Measurements from ENCODE around the gene INAVA. TPM values are rescaled to one million over a fixed set of nuclear protein-coding genes. Genes with fewer than 3 reads are reported as not detected.
A peak's percentile ranks its signal among the peaks of the same experiment; 100 is the strongest.

INAVA gene
- total and polyA plus RNA-seq, 2 of the 13 experiments (the other 11 are each of a cell fraction or from before 2014, with no cell fraction given) = 6.0 to 13.5 TPM

DNA sequence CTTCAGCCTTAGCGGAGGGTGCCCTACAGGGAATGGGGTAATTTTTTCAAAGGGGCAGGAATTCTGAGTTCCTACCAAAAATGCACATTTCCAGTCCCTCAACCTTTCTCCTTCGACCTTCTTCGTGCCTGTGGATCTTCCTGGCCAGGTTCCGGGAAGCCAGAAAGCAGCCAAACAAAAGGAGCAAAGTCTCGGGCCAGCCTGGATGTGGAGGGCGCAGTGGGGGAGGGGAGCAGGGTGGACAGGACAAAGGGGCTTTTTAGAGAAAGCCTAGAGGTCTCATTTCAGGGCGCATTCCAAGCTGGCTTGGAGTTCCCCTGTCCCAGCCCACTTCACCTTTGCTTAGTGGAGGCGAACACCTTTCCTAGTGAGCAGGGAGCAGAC is 2.9 kb upstream of the INAVA start (continued):
- no peak for TF ChIP-seq DBP (CRISPR knock-in tag; IDR thresholded peaks at IDR 0.05; ENCODE audit: not compliant biosample characterization)
- no peak for TF ChIP-seq KLF13 (CRISPR knock-in tag; IDR thresholded peaks at IDR 0.05)
- TF ChIP-seq ZNF260 (CRISPR knock-in tag; IDR thresholded peaks at IDR 0.05; ENCODE audit: borderline replicate concordance, low read depth) = no peak
- TF ChIP-seq HHEX (CRISPR knock-in tag; IDR thresholded peaks at IDR 0.05) = no peak
- TF ChIP-seq ZNF776 (CRISPR knock-in tag; IDR thresholded peaks at IDR 0.05) = no peak
- TF ChIP-seq, protein P1, sequence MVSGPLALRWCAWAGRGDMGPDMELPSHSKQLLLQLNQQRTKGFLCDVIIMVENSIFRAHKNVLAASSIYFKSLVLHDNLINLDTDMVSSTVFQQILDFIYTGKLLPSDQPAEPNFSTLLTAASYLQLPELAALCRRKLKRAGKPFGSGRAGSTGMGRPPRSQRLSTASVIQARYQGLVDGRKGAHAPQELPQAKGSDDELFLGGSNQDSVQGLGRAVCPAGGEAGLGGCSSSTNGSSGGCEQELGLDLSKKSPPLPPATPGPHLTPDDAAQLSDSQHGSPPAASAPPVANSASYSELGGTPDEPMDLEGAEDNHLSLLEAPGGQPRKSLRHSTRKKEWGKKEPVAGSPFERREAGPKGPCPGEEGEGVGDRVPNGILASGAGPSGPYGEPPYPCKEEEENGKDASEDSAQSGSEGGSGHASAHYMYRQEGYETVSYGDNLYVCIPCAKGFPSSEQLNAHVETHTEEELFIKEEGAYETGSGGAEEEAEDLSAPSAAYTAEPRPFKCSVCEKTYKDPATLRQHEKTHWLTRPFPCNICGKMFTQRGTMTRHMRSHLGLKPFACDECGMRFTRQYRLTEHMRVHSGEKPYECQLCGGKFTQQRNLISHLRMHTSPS (CRISPR knock-in tag; IDR thresholded peaks at IDR 0.05; ENCODE audit: low read depth) = no peak
- TF ChIP-seq ZNF598 (CRISPR knock-in tag; IDR thresholded peaks at IDR 0.05; ENCODE audit: borderline replicate concordance) = no peak
- TF ChIP-seq, protein P2, sequence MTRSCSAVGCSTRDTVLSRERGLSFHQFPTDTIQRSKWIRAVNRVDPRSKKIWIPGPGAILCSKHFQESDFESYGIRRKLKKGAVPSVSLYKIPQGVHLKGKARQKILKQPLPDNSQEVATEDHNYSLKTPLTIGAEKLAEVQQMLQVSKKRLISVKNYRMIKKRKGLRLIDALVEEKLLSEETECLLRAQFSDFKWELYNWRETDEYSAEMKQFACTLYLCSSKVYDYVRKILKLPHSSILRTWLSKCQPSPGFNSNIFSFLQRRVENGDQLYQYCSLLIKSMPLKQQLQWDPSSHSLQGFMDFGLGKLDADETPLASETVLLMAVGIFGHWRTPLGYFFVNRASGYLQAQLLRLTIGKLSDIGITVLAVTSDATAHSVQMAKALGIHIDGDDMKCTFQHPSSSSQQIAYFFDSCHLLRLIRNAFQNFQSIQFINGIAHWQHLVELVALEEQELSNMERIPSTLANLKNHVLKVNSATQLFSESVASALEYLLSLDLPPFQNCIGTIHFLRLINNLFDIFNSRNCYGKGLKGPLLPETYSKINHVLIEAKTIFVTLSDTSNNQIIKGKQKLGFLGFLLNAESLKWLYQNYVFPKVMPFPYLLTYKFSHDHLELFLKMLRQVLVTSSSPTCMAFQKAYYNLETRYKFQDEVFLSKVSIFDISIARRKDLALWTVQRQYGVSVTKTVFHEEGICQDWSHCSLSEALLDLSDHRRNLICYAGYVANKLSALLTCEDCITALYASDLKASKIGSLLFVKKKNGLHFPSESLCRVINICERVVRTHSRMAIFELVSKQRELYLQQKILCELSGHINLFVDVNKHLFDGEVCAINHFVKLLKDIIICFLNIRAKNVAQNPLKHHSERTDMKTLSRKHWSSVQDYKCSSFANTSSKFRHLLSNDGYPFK (CRISPR knock-in tag; IDR thresholded peaks at IDR 0.05; ENCODE audit: borderline replicate concordance) = no peak
- TF ChIP-seq, protein P3, sequence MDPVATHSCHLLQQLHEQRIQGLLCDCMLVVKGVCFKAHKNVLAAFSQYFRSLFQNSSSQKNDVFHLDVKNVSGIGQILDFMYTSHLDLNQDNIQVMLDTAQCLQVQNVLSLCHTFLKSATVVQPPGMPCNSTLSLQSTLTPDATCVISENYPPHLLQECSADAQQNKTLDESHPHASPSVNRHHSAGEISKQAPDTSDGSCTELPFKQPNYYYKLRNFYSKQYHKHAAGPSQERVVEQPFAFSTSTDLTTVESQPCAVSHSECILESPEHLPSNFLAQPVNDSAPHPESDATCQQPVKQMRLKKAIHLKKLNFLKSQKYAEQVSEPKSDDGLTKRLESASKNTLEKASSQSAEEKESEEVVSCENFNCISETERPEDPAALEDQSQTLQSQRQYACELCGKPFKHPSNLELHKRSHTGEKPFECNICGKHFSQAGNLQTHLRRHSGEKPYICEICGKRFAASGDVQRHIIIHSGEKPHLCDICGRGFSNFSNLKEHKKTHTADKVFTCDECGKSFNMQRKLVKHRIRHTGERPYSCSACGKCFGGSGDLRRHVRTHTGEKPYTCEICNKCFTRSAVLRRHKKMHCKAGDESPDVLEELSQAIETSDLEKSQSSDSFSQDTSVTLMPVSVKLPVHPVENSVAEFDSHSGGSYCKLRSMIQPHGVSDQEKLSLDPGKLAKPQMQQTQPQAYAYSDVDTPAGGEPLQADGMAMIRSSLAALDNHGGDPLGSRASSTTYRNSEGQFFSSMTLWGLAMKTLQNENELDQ (CRISPR knock-in tag; IDR thresholded peaks at IDR 0.05; ENCODE audit: borderline replicate concordance) = no peak
- peak; percentile 50; the same call in 1 of the 2 replicates for TF ChIP-seq NAIF1 (CRISPR knock-in tag; IDR thresholded peaks at IDR 0.05; ENCODE audit: borderline replicate concordance)
- TF ChIP-seq ZNF367 (CRISPR knock-in tag; IDR thresholded peaks at IDR 0.05; ENCODE audit: borderline replicate concordance) = no peak
- TF ChIP-seq ZNF766 (CRISPR knock-in tag; IDR thresholded peaks at IDR 0.05; ENCODE audit: borderline replicate concordance) = no peak
- TF ChIP-seq NCOA1 (CRISPR knock-in tag; IDR thresholded peaks at IDR 0.05) = no peak
- TF ChIP-seq ZFP1 (CRISPR knock-in tag; IDR thresholded peaks at IDR 0.05) = no peak
- TF ChIP-seq ZNF44 (CRISPR knock-in tag; IDR thresholded peaks at IDR 0.05) = no peak
- 0 out of 2 replicates have a peak, but pooled peaks have one; percentile 18 for TF ChIP-seq HMG20A (CRISPR knock-in tag; IDR thresholded peaks at IDR 0.05; ENCODE audit: borderline replicate concordance)
